ENCODE data around the gene SGMS1.

Gene SGMS1

GRCh38 chr10:50580262-50580891 lies 43.4 kb downstream of the SGMS1 start:
- no peak for TF ChIP-seq CTCF (IDR thresholded peaks at IDR 0.05; ENCODE audit: low read depth, low read length, missing control alignments)
- no peak for DNase-seq (ENCODE audit: low read depth)
- no peak overlapping the region for H3K4me3 ChIP-seq (ENCODE audit: low read depth, low read length)

- TF ChIP-seq CTCF (IDR thresholded peaks at IDR 0.05; ENCODE audit: low read depth, low read length, missing control alignments): no peak
- no peak for DNase-seq (ENCODE audit: low read depth)
- H3K4me3 ChIP-seq (ENCODE audit: low read depth, low read length): no peak overlapping the region
Observed at GRCh38 chr10:50579491-50580261, 44.1 kb downstream of the SGMS1 start.

GRCh38 chr10:50578949-50579348 lies 44.8 kb downstream of the SGMS1 start:
- H3K4me3 ChIP-seq (ENCODE audit: low read depth, low read length): no peak overlapping the region
- TF ChIP-seq CTCF (IDR thresholded peaks at IDR 0.05; ENCODE audit: low read depth, low read length, missing control alignments): no peak
- DNase-seq (ENCODE audit: low read depth): no peak

GRCh38 chr10:50577681-50578350 lies 45.9 kb downstream of the SGMS1 start:
- TF ChIP-seq CTCF (IDR thresholded peaks at IDR 0.05; ENCODE audit: low read depth, low read length, missing control alignments): no peak
- DNase-seq (ENCODE audit: low read depth): no peak
- no peak overlapping the region for H3K4me3 ChIP-seq (ENCODE audit: low read depth, low read length)

- TF ChIP-seq CTCF (IDR thresholded peaks at IDR 0.05; ENCODE audit: low read depth, low read length, missing control alignments): no peak
- no peak for DNase-seq (ENCODE audit: low read depth)
- H3K4me3 ChIP-seq (ENCODE audit: low read depth, low read length): no peak overlapping the region
Observed at GRCh38 chr10:50577010-50577409, 46.7 kb downstream of the SGMS1 start.

GRCh38 chr10:50576245-50576815 lies 47.4 kb downstream of the SGMS1 start:
- H3K4me3 ChIP-seq (ENCODE audit: low read depth, low read length): no peak overlapping the region
- no peak for DNase-seq (ENCODE audit: low read depth)
- no peak for TF ChIP-seq CTCF (IDR thresholded peaks at IDR 0.05; ENCODE audit: low read depth, low read length, missing control alignments)
